SH-SY5Y (cell line): ENCODE data around the gene AMHR2.

Source experiments
- GATA2 ChIP-seq: IDR thresholded peaks from 2 replicates; pipeline ENCODE4 v1.6.1; 2011; ENCODE audit warnings: mild to moderate bottlenecking, low read depth, low read length
- GATA3 ChIP-seq: IDR thresholded peaks from 2 replicates; pipeline ENCODE4 v1.6.1; 2011; ENCODE audit warnings: low read depth, mild to moderate bottlenecking, low read length, moderate library complexity

The AMHR2 gene

GRCh38 chr12:53467082-53467481, 43.4 kb downstream of the AMHR2 start:
- TF ChIP-seq GATA3, result no peak
- no peak for TF ChIP-seq GATA2

- no peak for TF ChIP-seq GATA2
These were observed 44.2 kb downstream of the AMHR2 start for GRCh38 chr12:53467880-53468279.

GRCh38 chr12:53468282-53468681, 44.6 kb downstream of the AMHR2 start:
- TF ChIP-seq GATA3, result no peak
- no peak for TF ChIP-seq GATA2

GRCh38 chr12:53472056-53472582, 48.5 kb downstream of the AMHR2 start:
- TF ChIP-seq GATA3 (no peak), GATA2 (no peak)

GRCh38 chr12:53474077-53474476, 50.4 kb downstream of the AMHR2 start:
- no peak for TF ChIP-seq GATA3
- no peak for TF ChIP-seq GATA2

- no peak for TF ChIP-seq GATA2
- no peak for TF ChIP-seq GATA3
These were observed 51.2 kb downstream of the AMHR2 start for GRCh38 chr12:53474819-53475218.

- TF ChIP-seq GATA3 (no peak), GATA2 (no peak)
These were observed 53.1 kb downstream of the AMHR2 start for GRCh38 chr12:53476769-53477209.

GRCh38 chr12:53478865-53479264, 55.2 kb downstream of the AMHR2 start:
- TF ChIP-seq GATA2, result no peak
- TF ChIP-seq GATA3, result no peak

GRCh38 chr12:53479331-53479730, 55.7 kb downstream of the AMHR2 start:
- TF ChIP-seq GATA3 (no peak), GATA2 (no peak)

- no peak for TF ChIP-seq GATA2
- no peak for TF ChIP-seq GATA3
These were observed 57.1 kb downstream of the AMHR2 start for GRCh38 chr12:53480491-53481442.
